Left ventricle myocardium inferior (tissue), 1 donor: ENCODE results near the gene SNCG. TPM values are rescaled to one million over a fixed set of nuclear protein-coding genes. Genes with fewer than 3 reads are reported as not detected.
"Not testable (repeated sequence)": the region's sequence is repeated elsewhere in the genome, so short reads cannot be mapped to it uniquely, and the experiment has no call there.

Source experiments
- DNase-seq: peaks from one replicate; pipeline ENCODE4 v3.0.0-alpha.2; 2020
- H3K27ac ChIP-seq: fragments of 200-600 bp; replicated peaks from 2 replicates; pipeline ENCODE4 v1.8.0; 2021
- H3K27me3 ChIP-seq: fragments of 200-600 bp; 2 replicates; pipeline ENCODE4 v1.8.0; 2021; ENCODE audit warnings: low read depth
- H3K36me3 ChIP-seq: fragments of 200-600 bp; 2 replicates; pipeline ENCODE4 v1.8.0; 2021
- H3K4me1 ChIP-seq: fragments of 200-600 bp; 2 replicates; pipeline ENCODE4 v1.8.0; 2021
- H3K4me3 ChIP-seq: fragments of 200-600 bp; 2 replicates; pipeline ENCODE4 v1.8.0; 2021; ENCODE audit warnings: mild to moderate bottlenecking, moderate library complexity
- H3K9me3 ChIP-seq: fragments of 200-600 bp; replicated peaks from 2 replicates; pipeline ENCODE4 v1.8.0; 2021
- intact Hi-C: fragments of 100-400 bp; cut with micrococcal nuclease; formaldehyde crosslinking; loops from one replicate; pipeline ENCODE4 v1.11.0; 2022
- total RNA-seq: library from RNA; stranded (reverse); fragmentation: NEBNext Ultra II Directional; extraction: Animal tissue kit (Norgen Biotek cat#: 25700); gene quantifications from one replicate; pipeline ENCODE4 v1.2.1, GENCODE V29; 2021
- TF ChIP-seq, protein P1 (sequence below): fragments of 200-600 bp; IDR thresholded peaks from 2 replicates; pipeline ENCODE4 v1.8.0; 2021; ENCODE audit warnings: antibody characterized with exemption, mild to moderate bottlenecking, borderline replicate concordance
- donor health status: DM: no; HTN: yes; CAD: no; lungs with severe emphysema.

The SNCG gene
- total RNA-seq, 1 donor from 2014 or later: 14.7 TPM

GRCh38 chr10:86992929-86993328 is 34.5 kb downstream of the SNCG start:
- Histone ChIP-seq H3K36me3 (peaks cover 26% of the 10 kb centered on the region), H3K27ac (no peak overlapping the region), H3K4me1 (no peaks in the 10 kb centered on the region), H3K4me3 (no peak overlapping the region), H3K27me3 (no peaks in the 10 kb centered on the region), H3K9me3 (no peaks in the 10 kb centered on the region)
- intact Hi-C loops: no loop called here
- TF ChIP-seq, protein P1, sequence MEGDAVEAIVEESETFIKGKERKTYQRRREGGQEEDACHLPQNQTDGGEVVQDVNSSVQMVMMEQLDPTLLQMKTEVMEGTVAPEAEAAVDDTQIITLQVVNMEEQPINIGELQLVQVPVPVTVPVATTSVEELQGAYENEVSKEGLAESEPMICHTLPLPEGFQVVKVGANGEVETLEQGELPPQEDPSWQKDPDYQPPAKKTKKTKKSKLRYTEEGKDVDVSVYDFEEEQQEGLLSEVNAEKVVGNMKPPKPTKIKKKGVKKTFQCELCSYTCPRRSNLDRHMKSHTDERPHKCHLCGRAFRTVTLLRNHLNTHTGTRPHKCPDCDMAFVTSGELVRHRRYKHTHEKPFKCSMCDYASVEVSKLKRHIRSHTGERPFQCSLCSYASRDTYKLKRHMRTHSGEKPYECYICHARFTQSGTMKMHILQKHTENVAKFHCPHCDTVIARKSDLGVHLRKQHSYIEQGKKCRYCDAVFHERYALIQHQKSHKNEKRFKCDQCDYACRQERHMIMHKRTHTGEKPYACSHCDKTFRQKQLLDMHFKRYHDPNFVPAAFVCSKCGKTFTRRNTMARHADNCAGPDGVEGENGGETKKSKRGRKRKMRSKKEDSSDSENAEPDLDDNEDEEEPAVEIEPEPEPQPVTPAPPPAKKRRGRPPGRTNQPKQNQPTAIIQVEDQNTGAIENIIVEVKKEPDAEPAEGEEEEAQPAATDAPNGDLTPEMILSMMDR: no peak
- no peak for DNase-seq

DNA sequence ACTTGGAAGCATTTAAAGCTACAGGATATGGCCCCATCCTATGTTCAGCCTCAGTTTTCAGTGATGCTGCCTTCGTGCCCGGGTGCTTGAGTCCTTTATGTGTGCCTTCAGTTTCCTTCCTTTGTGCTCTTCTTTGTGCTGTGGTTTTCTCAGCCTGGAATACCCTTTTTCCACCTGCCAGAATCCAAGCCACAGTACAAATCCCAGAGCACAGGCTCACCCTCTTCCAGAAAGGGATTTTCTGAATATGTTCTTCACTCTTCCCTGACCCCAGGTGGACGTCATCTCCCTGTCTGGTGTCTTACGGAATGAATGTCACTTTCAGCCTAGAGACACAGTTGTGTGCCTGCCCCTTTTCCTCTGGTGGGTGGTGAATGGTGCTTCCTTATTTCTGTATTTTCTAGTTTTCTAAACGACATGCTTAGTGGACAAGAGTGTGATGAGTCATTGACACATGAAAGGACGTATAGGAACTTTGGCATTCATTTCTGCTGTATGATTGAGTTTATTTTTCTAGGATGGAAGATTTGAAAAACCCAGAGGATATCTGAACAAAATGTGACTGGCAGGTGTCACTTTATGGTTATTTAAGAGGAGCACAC is 41.5 kb downstream of the SNCG start:
- H3K4me3 ChIP-seq, H3K27ac ChIP-seq, DNase-seq, H3K36me3 ChIP-seq, intact Hi-C loops, H3K27me3 ChIP-seq, H3K4me1 ChIP-seq, H3K9me3 ChIP-seq: not testable (repeated sequence)

GRCh38 chr10:87000491-87000890 is 42.1 kb downstream of the SNCG start:
- H3K36me3 ChIP-seq: peaks cover 2% of the 10 kb centered on the region
- TF ChIP-seq, protein P1: no peak
- no peak overlapping the region for H3K4me3 ChIP-seq
- H3K9me3 ChIP-seq: no peaks in the 10 kb centered on the region
- DNase-seq: no peak
- intact Hi-C loops: no loop called here
- no peaks in the 10 kb centered on the region for H3K27me3 ChIP-seq
- H3K4me1 ChIP-seq: no peaks in the 10 kb centered on the region
- H3K27ac ChIP-seq: no peak overlapping the region

GRCh38 chr10:87007124-87007523 is 48.7 kb downstream of the SNCG start:
- H3K27me3 ChIP-seq, H3K27ac ChIP-seq, H3K9me3 ChIP-seq, H3K4me3 ChIP-seq, H3K4me1 ChIP-seq, intact Hi-C loops, H3K36me3 ChIP-seq, DNase-seq: not testable (repeated sequence)

GRCh38 chr10:87007674-87008073 is 49.3 kb downstream of the SNCG start:
- H3K9me3 ChIP-seq, intact Hi-C loops, H3K27ac ChIP-seq, DNase-seq, H3K36me3 ChIP-seq, H3K4me3 ChIP-seq, H3K27me3 ChIP-seq, H3K4me1 ChIP-seq: not testable (repeated sequence)

GRCh38 chr10:87008303-87008702 is 49.9 kb downstream of the SNCG start:
- H3K4me3 ChIP-seq, H3K9me3 ChIP-seq, H3K4me1 ChIP-seq, H3K27ac ChIP-seq, DNase-seq, intact Hi-C loops, H3K36me3 ChIP-seq, H3K27me3 ChIP-seq: not testable (repeated sequence)

GRCh38 chr10:87009134-87009696 is 50.8 kb downstream of the SNCG start:
- H3K36me3 ChIP-seq, H3K27me3 ChIP-seq, H3K4me3 ChIP-seq, intact Hi-C loops, DNase-seq, H3K27ac ChIP-seq, H3K9me3 ChIP-seq, H3K4me1 ChIP-seq: not testable (repeated sequence)

Other genes starting within 250 kb of the SNCG start
- gene BMPR1A, start 202.0 kb upstream of the SNCG start, total RNA-seq: 43.8 TPM
- gene MMRN2, start 984 bp upstream of the SNCG start, total RNA-seq: 32.1 TPM
- 41.1 TPM for gene ADIRF, start 9.9 kb downstream of the SNCG start, total RNA-seq
- gene FAM25A, start 61.7 kb downstream of the SNCG start, total RNA-seq: not detected
- gene GLUD1, start 136.2 kb downstream of the SNCG start, total RNA-seq: 96.4 TPM
- 8.4 TPM for gene SHLD2, start 136.6 kb downstream of the SNCG start, total RNA-seq